ENCODE measurements around the gene PTPMT1.

Gene PTPMT1

GRCh38 chr11:47607380-47607779, 42.0 kb downstream of the PTPMT1 start:
- no peak for DNase-seq (ENCODE audit: low read depth in 2 of 2)

GRCh38 chr11:47609675-47610074, 44.3 kb downstream of the PTPMT1 start:
- DNase-seq (ENCODE audit: low read depth in 2 of 2): no peak

- no peak for DNase-seq (ENCODE audit: low read depth in 2 of 2)
These were observed 46.0 kb downstream of the PTPMT1 start for GRCh38 chr11:47611348-47611794.

- DNase-seq (ENCODE audit: low read depth in 2 of 2): no peak
These were observed 49.9 kb downstream of the PTPMT1 start for GRCh38 chr11:47615249-47615648.

GRCh38 chr11:47616726-47617416, 51.5 kb downstream of the PTPMT1 start:
- DNase-seq (ENCODE audit: low read depth in 2 of 2): no peak

GRCh38 chr11:47617417-47617809, 52.0 kb downstream of the PTPMT1 start:
- no peak for DNase-seq (ENCODE audit: low read depth in 2 of 2)

- no peak for DNase-seq (ENCODE audit: low read depth in 2 of 2)
These were observed 55.5 kb downstream of the PTPMT1 start for GRCh38 chr11:47620836-47621378.

Measured in activated CD8-positive, alpha-beta memory T cell treated with anti-CD3 and anti-CD28 coated beads for 4 hours (primary cell).